Measurements from ENCODE around the gene ZDHHC11B.
"Not testable (repeated sequence)": the region's sequence is repeated elsewhere in the genome, so short reads cannot be mapped to it uniquely, and the experiment has no call there.

DNA sequence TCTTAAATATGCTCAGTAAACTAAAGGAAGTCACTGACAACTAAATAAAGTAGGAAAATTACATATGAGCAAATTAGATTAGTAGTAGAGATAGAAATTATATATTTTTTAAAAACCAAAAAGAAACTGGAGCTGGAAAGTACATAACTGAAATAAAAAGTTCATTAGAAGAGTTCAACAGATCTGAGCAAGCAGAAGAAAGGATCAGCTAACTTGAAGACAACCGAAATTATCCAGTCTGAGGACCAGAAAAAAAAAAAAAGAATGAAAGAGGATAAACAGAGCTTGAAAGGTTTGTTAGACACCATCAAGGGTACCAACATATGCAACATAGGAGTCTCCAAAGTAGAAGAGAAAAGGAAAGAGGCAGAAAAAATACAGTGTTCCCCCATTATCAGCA lies 65.2 kb downstream of the ZDHHC11B start:
- TF ChIP-seq EP300, POLR2A (IDR thresholded peaks at IDR 0.05): not testable (repeated sequence)
- TF ChIP-seq, protein P1, sequence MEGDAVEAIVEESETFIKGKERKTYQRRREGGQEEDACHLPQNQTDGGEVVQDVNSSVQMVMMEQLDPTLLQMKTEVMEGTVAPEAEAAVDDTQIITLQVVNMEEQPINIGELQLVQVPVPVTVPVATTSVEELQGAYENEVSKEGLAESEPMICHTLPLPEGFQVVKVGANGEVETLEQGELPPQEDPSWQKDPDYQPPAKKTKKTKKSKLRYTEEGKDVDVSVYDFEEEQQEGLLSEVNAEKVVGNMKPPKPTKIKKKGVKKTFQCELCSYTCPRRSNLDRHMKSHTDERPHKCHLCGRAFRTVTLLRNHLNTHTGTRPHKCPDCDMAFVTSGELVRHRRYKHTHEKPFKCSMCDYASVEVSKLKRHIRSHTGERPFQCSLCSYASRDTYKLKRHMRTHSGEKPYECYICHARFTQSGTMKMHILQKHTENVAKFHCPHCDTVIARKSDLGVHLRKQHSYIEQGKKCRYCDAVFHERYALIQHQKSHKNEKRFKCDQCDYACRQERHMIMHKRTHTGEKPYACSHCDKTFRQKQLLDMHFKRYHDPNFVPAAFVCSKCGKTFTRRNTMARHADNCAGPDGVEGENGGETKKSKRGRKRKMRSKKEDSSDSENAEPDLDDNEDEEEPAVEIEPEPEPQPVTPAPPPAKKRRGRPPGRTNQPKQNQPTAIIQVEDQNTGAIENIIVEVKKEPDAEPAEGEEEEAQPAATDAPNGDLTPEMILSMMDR (IDR thresholded peaks at IDR 0.05): not testable (repeated sequence)

Measured in ovary (tissue), 3 donors.